GM19397 (cell line): ENCODE results near the gene SKA2.
"Not testable (repeated sequence)": the region's sequence is repeated elsewhere in the genome, so short reads cannot be mapped to it uniquely, and the experiment has no call there.

ENCODE experiments used
- ATAC-seq: cut with Tn5 transposase; IDR thresholded peaks from one replicate; pipeline ENCODE4 v1.9.1; 2021; ENCODE audit warnings: mild to moderate bottlenecking, moderate library complexity; ENCODE audit not compliant: unreplicated experiment

The SKA2 gene

GRCh38 chr17:59154721-59155438 is at the start of gene SKA2:
Gene SKA2 (minus strand): TSS chr17:59155186. CDS start chr17:59155163, 23 bp downstream.
- peak; percentile 86 for ATAC-seq

GRCh38 chr17:59202320-59202719 is 47.3 kb upstream of the SKA2 start:
- no peak for ATAC-seq

- no peak for ATAC-seq
These were observed 44.4 kb upstream of the SKA2 start for GRCh38 chr17:59199398-59199797.

- ATAC-seq: no peak
These were observed 38.4 kb upstream of the SKA2 start for GRCh38 chr17:59193336-59193862.

- ATAC-seq: no peak
These were observed 35.8 kb upstream of the SKA2 start for GRCh38 chr17:59190806-59191205.

GRCh38 chr17:59186850-59187249 is 31.9 kb upstream of the SKA2 start:
- ATAC-seq: no peak

- no peak for ATAC-seq
These were observed 31.0 kb upstream of the SKA2 start for GRCh38 chr17:59185997-59186396.

GRCh38 chr17:59181481-59181880 is 26.5 kb upstream of the SKA2 start:
- ATAC-seq: no peak

GRCh38 chr17:59180626-59181025 is 25.6 kb upstream of the SKA2 start:
- ATAC-seq: no peak

GRCh38 chr17:59179601-59180000 is 24.6 kb upstream of the SKA2 start:
- not testable (repeated sequence) for ATAC-seq

- ATAC-seq: no peak
These were observed 23.4 kb upstream of the SKA2 start for GRCh38 chr17:59178266-59178985.

GRCh38 chr17:59175076-59175475 is 20.1 kb upstream of the SKA2 start:
- ATAC-seq: no peak

GRCh38 chr17:59174671-59175070 is 19.7 kb upstream of the SKA2 start:
- ATAC-seq: no peak

- no peak for ATAC-seq
These were observed 17.5 kb upstream of the SKA2 start for GRCh38 chr17:59172436-59173004.

- no peak for ATAC-seq
These were observed 12.6 kb upstream of the SKA2 start for GRCh38 chr17:59167571-59168001.

GRCh38 chr17:59165933-59166342 is 11.0 kb upstream of the SKA2 start:
- no peak for ATAC-seq

GRCh38 chr17:59161477-59161876 is 6.5 kb upstream of the SKA2 start:
- ATAC-seq: no peak

GRCh38 chr17:59160157-59161025 is 5.4 kb upstream of the SKA2 start:
- ATAC-seq: no peak

- ATAC-seq: peak; percentile 85
These were observed 622 bp upstream of the SKA2 start, which contains the start of gene PRR11 for GRCh38 chr17:59155439-59156177. Gene PRR11 (plus strand): TSS chr17:59155746. CDS start chr17:59169753, 14,007 bp downstream.

GRCh38 chr17:59154292-59154720 is 680 bp downstream of the SKA2 start:
- no peak for ATAC-seq
